H9 (cell line): ENCODE measurements around the gene GSN. TPM values are rescaled to one million over a fixed set of nuclear protein-coding genes. Genes with fewer than 3 reads are reported as not detected.

Source experiments
- DNase-seq: peaks from one replicate; pipeline ENCODE4 v3.0.0-alpha.2; 2017
- H2AFZ ChIP-seq: one replicate; pipeline ENCODE4 v1.6.1; 2013; ENCODE audit warnings: mild to moderate bottlenecking, low read length, control low read depth, moderate library complexity
- H2AK5ac ChIP-seq: 2 replicates; pipeline ENCODE4 v1.6.1; 2013; ENCODE audit warnings: low read length, control low read depth, mixed read lengths; ENCODE audit not compliant: insufficient read length
- H2BK120ac ChIP-seq: one replicate; pipeline ENCODE4 v1.6.1; 2013; ENCODE audit warnings: low read depth, mild to moderate bottlenecking, low read length, control low read depth, inconsistent platforms; ENCODE audit not compliant: poor library complexity, severe bottlenecking
- H2BK12ac ChIP-seq: 2 replicates; pipeline ENCODE4 v1.6.1; 2013; ENCODE audit warnings: low read length, control low read depth, mixed read lengths, low read depth; ENCODE audit not compliant: insufficient read length
- H2BK15ac ChIP-seq: 2 replicates; pipeline ENCODE4 v1.6.1; 2013; ENCODE audit warnings: low read depth, low read length, control low read depth
- H2BK20ac ChIP-seq: one replicate; pipeline ENCODE4 v1.6.1; 2013; ENCODE audit warnings: low read depth, mild to moderate bottlenecking, low read length, control low read depth, inconsistent platforms; ENCODE audit not compliant: poor library complexity, severe bottlenecking
- H2BK5ac ChIP-seq: 2 replicates; pipeline ENCODE4 v1.6.1; 2013; ENCODE audit warnings: low read length, control low read depth, mixed read lengths; ENCODE audit not compliant: insufficient read length
- H3K14ac ChIP-seq: 2 replicates; pipeline ENCODE4 v1.6.1; 2013; ENCODE audit warnings: low read length, control low read depth; ENCODE audit not compliant: insufficient read depth
- H3K18ac ChIP-seq: 2 replicates; pipeline ENCODE4 v1.6.1; 2013; ENCODE audit warnings: low read depth, mild to moderate bottlenecking, mixed read lengths, low read length, control low read depth; ENCODE audit not compliant: insufficient read length
- H3K23ac ChIP-seq: 2 replicates; pipeline ENCODE4 v1.6.1; 2013; ENCODE audit warnings: low read length, control low read depth, mixed read lengths, low read depth; ENCODE audit not compliant: insufficient read length
- H3K23me2 ChIP-seq: 2 replicates; pipeline ENCODE4 v1.6.1; 2013; ENCODE audit warnings: low read depth, mild to moderate bottlenecking, mixed read lengths, low read length, control low read depth; ENCODE audit not compliant: insufficient read length, poor library complexity, severe bottlenecking
- H3K27ac ChIP-seq: 2 replicates; pipeline ENCODE4 v1.5.1; 2013; ENCODE audit warnings: low read length, control low read depth, mixed read lengths, low read depth; ENCODE audit not compliant: insufficient read length
- H3K27me3 ChIP-seq: 2 replicates; pipeline ENCODE4 v1.6.1; 2013; ENCODE audit warnings: low read length, control low read depth, inconsistent platforms; ENCODE audit not compliant: insufficient read depth
- H3K4ac ChIP-seq: 2 replicates; pipeline ENCODE4 v1.6.1; 2013; ENCODE audit warnings: low read depth, mild to moderate bottlenecking, control low read depth, inconsistent platforms, low read length, moderate library complexity
- H3K4me1 ChIP-seq: 2 replicates; pipeline ENCODE4 v1.6.1; 2013; ENCODE audit warnings: low read length, control low read depth, inconsistent platforms; ENCODE audit not compliant: insufficient read depth
- H3K4me2 ChIP-seq: 2 replicates; pipeline ENCODE4 v1.6.1; 2013; ENCODE audit warnings: low read length, control low read depth, mixed read lengths; ENCODE audit not compliant: insufficient read length, insufficient read depth
- H3K56ac ChIP-seq: 2 replicates; pipeline ENCODE4 v1.6.1; 2013; ENCODE audit warnings: low read depth, mild to moderate bottlenecking, mixed read lengths, low read length, control low read depth; ENCODE audit not compliant: insufficient read length
- H3K79me1 ChIP-seq: 2 replicates; pipeline ENCODE4 v1.6.1; 2013; ENCODE audit warnings: low read depth, mild to moderate bottlenecking, moderate library complexity, low read length, control low read depth, inconsistent platforms; ENCODE audit not compliant: insufficient read depth, poor library complexity, severe bottlenecking
- H3K79me2 ChIP-seq: 2 replicates; pipeline ENCODE4 v1.6.1; 2013; ENCODE audit warnings: low read length, control low read depth, inconsistent platforms; ENCODE audit not compliant: insufficient read depth
- H3K9ac ChIP-seq: 2 replicates; pipeline ENCODE4 v1.6.1; 2013; ENCODE audit warnings: low read length, control low read depth, mixed read lengths; ENCODE audit not compliant: insufficient read length; ENCODE audit errors: extremely low read depth
- H3K9me3 ChIP-seq: one replicate; pipeline ENCODE4 v1.6.1; 2013; ENCODE audit warnings: low read depth, low read length, inconsistent platforms; ENCODE audit not compliant: control insufficient read depth
- H3T11ph ChIP-seq: one replicate; pipeline ENCODE4 v1.6.1; 2013; ENCODE audit warnings: mild to moderate bottlenecking, low read length, control low read depth, inconsistent platforms
- H4K20me1 ChIP-seq: one replicate; pipeline ENCODE4 v1.6.1; 2013; ENCODE audit not compliant: control insufficient read depth, insufficient read length, insufficient read depth
- H4K5ac ChIP-seq: 2 replicates; pipeline ENCODE4 v1.6.1; 2013; ENCODE audit warnings: low read depth, mild to moderate bottlenecking, mixed read lengths, low read length, control low read depth; ENCODE audit not compliant: insufficient read length
- H4K8ac ChIP-seq: replicated peaks from 2 replicates; pipeline ENCODE4 v1.6.1; 2013; ENCODE audit warnings: low read length, control low read depth, mixed read lengths, low read depth; ENCODE audit not compliant: insufficient read length
- H4K91ac ChIP-seq: 2 replicates; pipeline ENCODE4 v1.6.1; 2013; ENCODE audit warnings: low read depth, mild to moderate bottlenecking, moderate library complexity, mixed read lengths, low read length, control low read depth; ENCODE audit not compliant: insufficient read length
- H3K27ac Mint-ChIP-seq, 3 experiments: 2 replicates in 2 of 3; 3 replicates in 1 of 3; pipeline ENCODE4 v1.8.0; 2020 to 2021; ENCODE audit warnings: mixed read lengths in 3 of 3, mild to moderate bottlenecking in 1 of 3, moderate library complexity in 1 of 3
- H3K27me3 Mint-ChIP-seq: 2 replicates; pipeline ENCODE4 v1.8.0; 2021; ENCODE audit warnings: low read depth, mild to moderate bottlenecking, moderate library complexity, mixed read lengths
- H3K36me3 Mint-ChIP-seq, 3 experiments: 2 replicates in 2 of 3; 3 replicates in 1 of 3; pipeline ENCODE4 v1.8.0; 2020 to 2021; ENCODE audit warnings: low read depth in 3 of 3, mixed read lengths in 3 of 3; ENCODE audit not compliant: insufficient read depth in 1 of 3
- H3K4me1 Mint-ChIP-seq, 2 experiments: 2 replicates each; pipeline ENCODE4 v1.8.0; 2020; ENCODE audit warnings: mixed read lengths in 2 of 2
- H3K4me3 Mint-ChIP-seq, 2 experiments: 2 replicates in 1 of 2; 3 replicates in 1 of 2; pipeline ENCODE4 v1.8.0; 2020 to 2021; ENCODE audit warnings: mild to moderate bottlenecking in 2 of 2, mixed read lengths in 2 of 2, moderate library complexity in 1 of 2
- H3K9me3 Mint-ChIP-seq, 2 experiments: 2 replicates in 1 of 2; 3 replicates in 1 of 2; pipeline ENCODE4 v1.8.0; 2020; ENCODE audit warnings: mild to moderate bottlenecking in 2 of 2, mixed read lengths in 2 of 2, moderate library complexity in 1 of 2
- WGBS: extraction: QIAGEN DNeasy Blood & Tissue Kit; methylation state at CpG from one replicate; pipeline ENCODE4 v1.1.7; 2013; ENCODE audit warnings: missing lambda C conversion rate, low lambda C conversion rate, mixed read lengths; ENCODE audit not compliant: insufficient read length; ENCODE audit errors: extremely low coverage; 5-methylcytosine and 5-hydroxymethylcytosine counted together
- total RNA-seq: library from RNA; stranded (reverse); gene quantifications from 2 replicates; pipeline ENCODE4 v1.2.1, GENCODE V29; 2021
- TF ChIP-seq, protein P1 (sequence below): fragments of 200-600 bp; sonication (generic); conservative IDR thresholded peaks from 3 replicates; pipeline ENCODE4 v1.8.0; 2021; ENCODE audit warnings: antibody characterized with exemption, mild to moderate bottlenecking

Gene GSN
- total RNA-seq, 1 experiment from 2014 or later: 14.9 TPM

DNA sequence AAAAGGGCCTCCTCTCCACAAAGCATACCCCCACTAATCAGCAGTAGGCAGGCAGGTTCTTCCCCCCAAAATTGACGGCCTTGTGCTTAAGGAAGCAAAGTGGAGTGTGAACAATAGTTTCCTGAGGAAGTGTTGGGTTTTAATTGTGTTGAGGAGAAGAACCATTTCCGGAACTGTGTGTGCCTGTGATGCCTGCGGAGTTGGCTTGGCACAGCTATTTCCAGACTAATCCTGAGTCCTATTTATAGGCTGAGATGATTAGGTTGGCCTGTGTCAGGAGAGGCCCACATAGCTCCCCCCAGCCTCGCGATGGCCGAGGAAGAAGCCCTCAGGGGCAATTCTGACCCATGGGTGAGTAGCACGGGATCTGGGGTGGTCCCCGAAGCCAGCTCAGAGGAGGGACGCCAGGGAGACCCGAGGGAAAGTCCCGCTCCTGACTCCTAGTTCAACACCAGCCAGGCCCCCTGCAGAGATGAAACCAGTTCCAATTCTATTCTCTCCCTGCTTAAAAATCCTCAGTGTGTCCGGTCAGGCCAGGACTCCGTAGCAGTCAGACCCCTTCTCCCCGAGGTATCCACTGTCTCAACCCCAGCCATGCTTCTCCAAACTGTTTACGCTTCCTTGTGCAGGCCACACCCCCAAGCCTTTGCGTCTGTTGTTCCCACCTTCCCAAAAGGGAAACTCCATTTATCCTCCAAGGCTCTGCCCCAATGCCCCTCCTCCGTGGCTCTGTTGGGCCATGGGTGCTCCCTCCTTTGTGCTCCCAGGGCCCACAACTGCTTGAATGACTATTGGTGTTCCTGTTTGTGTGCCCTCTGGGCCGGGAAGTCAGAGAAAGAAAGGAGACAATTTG, 18.1 kb downstream of the GSN start:
- peak; percentile 70 for DNase-seq
- H3K4me3 Mint-ChIP-seq: peak overlapping the region; percentile 35 to 53; a peak in 4 of 5 replicates

More for the DNA sequence above, 18.1 kb downstream of the GSN start:
- Mint-ChIP-seq H3K27me3 (peaks cover 95% of the 10 kb centered on the region), H3K9me3 (no peaks in the 10 kb centered on the region; a peak in 1 of 5 replicates), H3K36me3 (peaks cover 0 to 3% (median 2%) of the 10 kb centered on the region in 3 experiments; a peak in 4 of 7 replicates), H3K4me1 (peaks cover 54 to 55% of the 10 kb centered on the region in 2 experiments), H3K27ac (peak overlapping the region; percentile 27 to 91 (median 34); a peak in 5 of 7 replicates)
- Histone ChIP-seq H3K23ac (no peak overlapping the region), H3K9ac (no peak overlapping the region), H3K4me1 (peaks cover 10% of the 10 kb centered on the region; the same call in 1 of the 2 replicates), H2BK120ac (no peak overlapping the region), H3K18ac (no peak overlapping the region), H4K8ac (no peak overlapping the region), H4K20me1 (no peaks in the 10 kb centered on the region), H4K5ac (no peak overlapping the region), H2BK20ac (no peak overlapping the region), H2BK5ac (no peak overlapping the region), H3K27ac (no peak overlapping the region), H3K27me3 (peaks cover 50% of the 10 kb centered on the region; the same call in 1 of the 2 replicates), H2BK12ac (peak overlapping the region; percentile 25), H2AK5ac (no peak overlapping the region), H2AFZ (no peak overlapping the region), H3K79me1 (no peaks in the 10 kb centered on the region), H3K23me2 (peaks cover 6% of the 10 kb centered on the region), H4K91ac (no peak overlapping the region), H2BK15ac (no peak overlapping the region), H3K56ac (no peak overlapping the region), H3K79me2 (no peaks in the 10 kb centered on the region), H3K4me2 (peak overlapping the region; percentile 68), H3T11ph (no peak overlapping the region), H3K14ac (no peak overlapping the region), H3K4ac (no peak overlapping the region), H3K9me3 (no peaks in the 10 kb centered on the region)
- WGBS: no CpG with 5 or more reads among the region's 18 CpGs
- TF ChIP-seq, protein P1, sequence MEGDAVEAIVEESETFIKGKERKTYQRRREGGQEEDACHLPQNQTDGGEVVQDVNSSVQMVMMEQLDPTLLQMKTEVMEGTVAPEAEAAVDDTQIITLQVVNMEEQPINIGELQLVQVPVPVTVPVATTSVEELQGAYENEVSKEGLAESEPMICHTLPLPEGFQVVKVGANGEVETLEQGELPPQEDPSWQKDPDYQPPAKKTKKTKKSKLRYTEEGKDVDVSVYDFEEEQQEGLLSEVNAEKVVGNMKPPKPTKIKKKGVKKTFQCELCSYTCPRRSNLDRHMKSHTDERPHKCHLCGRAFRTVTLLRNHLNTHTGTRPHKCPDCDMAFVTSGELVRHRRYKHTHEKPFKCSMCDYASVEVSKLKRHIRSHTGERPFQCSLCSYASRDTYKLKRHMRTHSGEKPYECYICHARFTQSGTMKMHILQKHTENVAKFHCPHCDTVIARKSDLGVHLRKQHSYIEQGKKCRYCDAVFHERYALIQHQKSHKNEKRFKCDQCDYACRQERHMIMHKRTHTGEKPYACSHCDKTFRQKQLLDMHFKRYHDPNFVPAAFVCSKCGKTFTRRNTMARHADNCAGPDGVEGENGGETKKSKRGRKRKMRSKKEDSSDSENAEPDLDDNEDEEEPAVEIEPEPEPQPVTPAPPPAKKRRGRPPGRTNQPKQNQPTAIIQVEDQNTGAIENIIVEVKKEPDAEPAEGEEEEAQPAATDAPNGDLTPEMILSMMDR: no peak
